GM21390 (cell line): Measurements from ENCODE around the gene LIN28A.

ENCODE experiments used
- ATAC-seq: cut with Tn5 transposase; IDR thresholded peaks from one replicate; pipeline ENCODE4 v1.9.1; 2021; ENCODE audit not compliant: unreplicated experiment

The LIN28A gene

DNA sequence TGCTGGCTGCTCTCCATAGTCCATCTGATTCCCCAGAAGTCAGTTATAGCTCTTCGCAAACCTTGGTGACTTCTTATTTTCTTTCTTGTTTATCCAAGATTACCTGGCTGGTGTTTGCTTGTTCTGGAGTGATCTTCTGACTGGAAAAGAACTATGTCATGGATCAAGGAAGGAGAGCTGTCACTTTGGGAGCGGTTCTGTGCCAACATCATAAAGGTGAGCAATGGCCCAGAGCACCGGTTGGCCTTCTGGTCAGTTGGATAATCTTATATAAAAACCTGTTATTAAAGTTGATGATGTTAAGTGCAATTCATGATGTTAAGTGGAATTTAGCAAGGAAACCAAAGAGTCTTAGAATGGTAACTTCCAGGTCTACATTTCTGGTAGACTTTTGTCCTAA lies 22.2 kb downstream of the LIN28A start:
- no peak for ATAC-seq

- no peak for ATAC-seq
Measured at GRCh38 chr1:26434161-26434752, 23.6 kb downstream of the LIN28A start.

- ATAC-seq: no peak
Measured at GRCh38 chr1:26438041-26438440, 27.4 kb downstream of the LIN28A start.

- no peak for ATAC-seq
Measured at GRCh38 chr1:26440259-26440658, 29.6 kb downstream of the LIN28A start.

GRCh38 chr1:26449868-26450267 lies 39.3 kb downstream of the LIN28A start:
- no peak for ATAC-seq

- ATAC-seq: no peak
Measured at GRCh38 chr1:26450908-26451307, 40.3 kb downstream of the LIN28A start.

GRCh38 chr1:26452459-26453183 lies 42.0 kb downstream of the LIN28A start:
- no peak for ATAC-seq

DNA sequence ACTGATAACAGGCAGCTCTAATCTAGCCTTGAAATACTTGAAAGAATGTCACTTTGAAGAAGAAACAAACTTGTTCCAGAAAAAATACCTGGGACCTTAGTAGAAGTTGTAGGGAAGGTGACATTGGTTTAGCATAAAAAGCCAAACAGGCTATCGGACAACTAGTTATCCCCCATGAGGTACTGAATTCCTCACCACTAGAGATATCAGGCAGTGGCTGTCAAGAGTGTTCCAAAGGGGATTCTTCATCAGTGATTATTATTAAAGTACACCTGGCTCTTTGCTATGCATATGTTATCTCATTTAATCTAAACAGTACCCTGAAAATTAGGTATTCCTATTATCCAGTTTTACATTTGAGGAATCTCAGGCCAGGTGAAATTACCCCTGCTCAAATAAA lies 48.5 kb downstream of the LIN28A start:
- no peak for ATAC-seq

GRCh38 chr1:26459573-26460031 lies 49.0 kb downstream of the LIN28A start:
- no peak for ATAC-seq

DNA sequence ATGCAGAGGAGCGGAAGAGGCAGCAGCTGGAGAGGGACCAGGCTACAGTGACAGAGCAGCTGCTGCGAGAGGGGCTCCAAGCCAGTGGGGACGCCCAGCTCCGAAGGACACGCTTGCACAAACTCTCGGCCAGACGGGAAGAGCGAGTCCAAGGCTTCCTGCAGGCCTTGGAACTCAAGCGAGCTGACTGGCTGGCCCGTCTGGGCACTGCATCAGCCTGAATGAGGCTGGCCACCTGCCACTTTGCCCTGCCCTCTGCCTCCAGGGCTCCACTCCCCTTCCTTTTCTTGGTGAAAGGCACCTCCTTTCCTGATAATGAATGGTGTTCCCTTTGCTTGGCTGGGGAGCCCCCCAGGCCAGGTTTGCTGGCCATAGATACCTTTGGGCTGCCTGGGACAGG lies 58.3 kb downstream of the LIN28A start:
- no peak for ATAC-seq

GRCh38 chr1:26469558-26469957 lies 58.9 kb downstream of the LIN28A start:
- ATAC-seq: no peak

DNA sequence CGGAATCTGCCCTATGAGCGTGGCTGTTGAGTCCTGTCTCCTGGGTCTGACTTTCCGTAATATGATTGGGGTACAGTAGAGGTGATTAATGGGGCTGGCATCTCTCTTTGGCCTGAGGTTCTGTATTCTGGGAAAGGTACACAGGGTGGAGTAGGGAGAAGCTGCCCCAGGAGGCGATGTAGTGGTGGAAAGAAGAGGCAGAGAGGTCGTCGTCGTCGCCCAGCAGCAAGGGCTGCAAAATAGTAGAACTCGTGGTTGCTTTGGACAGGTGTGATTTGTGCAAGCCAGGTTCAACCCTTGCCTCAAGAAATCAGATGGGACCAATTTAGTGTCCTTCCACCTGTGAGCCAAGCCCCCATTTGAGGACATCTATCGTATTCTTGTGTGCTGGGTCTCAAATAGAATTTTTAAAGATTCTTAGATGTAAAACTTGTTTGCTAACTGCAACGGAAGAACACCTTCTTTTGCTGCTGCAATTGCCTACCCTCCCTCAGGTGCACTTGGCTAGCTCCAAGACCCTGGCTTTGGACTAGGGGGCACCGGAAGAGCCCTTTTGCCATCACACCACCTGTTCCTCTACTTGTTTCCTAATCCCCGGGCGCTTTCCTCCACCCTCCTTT lies 60.4 kb downstream of the LIN28A start:
- ATAC-seq: no peak

DNA sequence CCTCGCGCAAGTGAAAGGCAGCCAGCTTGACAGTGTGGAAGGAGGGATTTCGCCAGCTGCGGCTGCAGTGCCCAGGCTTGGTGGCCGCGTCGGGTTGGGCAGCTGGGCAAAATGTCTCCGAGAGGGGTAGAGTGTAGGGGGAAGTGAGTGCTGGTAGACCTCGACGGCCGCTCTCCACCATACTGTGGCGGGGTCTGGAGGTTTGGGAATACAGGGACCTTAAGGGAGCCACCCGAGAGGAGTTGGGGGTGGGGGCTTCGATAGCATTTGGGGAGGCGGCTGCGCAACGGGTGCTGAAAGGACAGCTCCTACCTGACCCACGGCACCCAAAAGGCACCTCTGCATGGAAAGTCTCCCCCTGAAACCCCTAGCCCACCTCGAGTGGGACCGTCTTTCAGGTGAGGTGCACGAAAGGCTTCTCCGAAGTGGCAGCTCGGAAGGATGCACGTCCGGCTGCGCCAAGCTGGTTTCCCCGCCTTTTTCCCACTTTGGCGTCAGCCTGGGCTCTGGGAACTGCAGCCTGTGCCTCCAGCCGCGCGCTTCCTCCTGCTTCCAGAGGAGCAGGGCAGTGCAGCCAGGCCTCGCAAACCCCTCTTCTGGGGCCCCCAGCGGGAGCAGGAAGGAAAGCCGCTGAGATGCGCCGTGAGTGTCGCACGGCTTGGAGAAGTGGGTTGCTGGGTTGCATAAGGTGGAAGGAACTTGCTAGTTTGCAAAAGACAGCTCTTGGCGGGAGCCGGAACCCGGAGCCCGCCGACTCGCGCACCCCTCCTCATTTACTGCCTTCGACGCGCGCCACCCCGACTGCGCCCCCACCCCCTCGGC lies 61.1 kb downstream of the LIN28A start:
- peak; percentile 13 for ATAC-seq

DNA sequence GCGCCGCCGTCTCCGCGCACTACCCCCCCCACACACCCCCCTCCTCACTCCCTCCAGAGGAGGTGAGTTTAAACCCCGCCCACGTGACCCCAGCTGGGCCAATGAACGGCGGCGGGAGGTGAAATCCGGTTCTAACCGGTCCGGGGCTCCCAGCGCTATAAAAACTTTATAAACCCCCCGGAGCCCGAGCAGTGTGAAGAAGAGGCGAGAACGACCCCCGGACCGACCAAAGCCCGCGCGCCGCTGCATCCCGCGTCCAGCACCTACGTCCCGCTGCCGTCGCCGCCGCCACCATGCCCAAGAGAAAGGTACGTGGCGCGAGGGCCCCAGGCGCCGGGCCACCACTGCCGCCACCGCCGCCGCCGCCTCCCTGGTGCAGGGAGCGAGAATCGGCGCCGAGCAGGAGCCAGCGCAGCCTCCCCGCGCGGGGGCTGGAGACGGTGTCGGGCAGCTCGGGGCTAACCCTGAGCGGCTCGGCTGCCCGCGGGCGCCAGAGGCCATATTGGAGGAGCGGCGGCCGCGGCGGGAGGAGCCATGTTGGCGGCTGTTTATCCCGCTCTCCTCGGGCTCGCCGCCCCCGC lies 61.8 kb downstream of the LIN28A start, which contains the start of gene HMGN2:
Gene HMGN2, plus strand, starts transcription at position 121 of the 581 bp plus-strand sequence. Its CDS starts 173 bp downstream, at position 294.
- ATAC-seq: peak; percentile 43

GRCh38 chr1:26472901-26473845 lies 62.6 kb downstream of the LIN28A start:
- ATAC-seq: peak; percentile 62

GRCh38 chr1:26474818-26475217 lies 64.2 kb downstream of the LIN28A start:
- ATAC-seq: no peak

DNA sequence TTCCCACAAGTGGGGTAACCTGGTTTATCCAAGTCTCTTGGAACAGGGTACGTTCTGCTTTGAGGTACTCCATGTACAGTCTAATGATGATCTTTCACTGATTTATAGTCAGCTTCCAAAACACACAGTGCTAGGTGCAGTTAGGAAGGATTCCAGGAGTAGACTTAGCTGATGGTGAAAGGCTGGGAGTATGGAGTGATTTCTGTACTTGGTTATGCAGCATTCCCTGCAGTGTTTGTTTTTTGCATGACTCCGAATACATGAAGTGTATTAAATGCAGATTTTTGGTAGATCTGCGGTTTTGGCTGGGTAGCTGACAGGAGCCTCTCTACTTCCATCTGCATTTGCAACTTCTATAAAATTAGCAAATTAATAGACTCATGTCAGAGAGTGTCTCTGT lies 65.4 kb downstream of the LIN28A start:
- ATAC-seq: no peak

DNA sequence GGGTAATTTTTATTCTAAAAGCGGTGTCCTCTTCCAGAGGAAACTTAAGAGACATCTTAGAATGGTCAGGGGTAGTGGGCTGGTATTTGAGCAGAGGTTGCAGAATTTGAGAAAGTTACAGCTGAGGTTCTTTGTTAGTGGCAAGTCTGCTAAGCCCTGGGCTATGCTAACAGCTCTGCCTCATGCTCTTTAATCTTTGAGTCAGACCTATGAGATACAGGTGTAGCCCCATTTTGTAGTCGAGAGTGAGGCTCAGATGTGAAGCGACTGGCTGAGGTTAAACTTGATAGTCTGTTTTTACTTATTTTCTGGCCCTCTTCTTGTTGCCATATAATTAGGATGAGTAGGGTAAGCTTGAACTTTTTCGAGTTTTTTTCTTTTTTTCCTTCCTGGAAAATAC lies 66.3 kb downstream of the LIN28A start:
- no peak for ATAC-seq

DNA sequence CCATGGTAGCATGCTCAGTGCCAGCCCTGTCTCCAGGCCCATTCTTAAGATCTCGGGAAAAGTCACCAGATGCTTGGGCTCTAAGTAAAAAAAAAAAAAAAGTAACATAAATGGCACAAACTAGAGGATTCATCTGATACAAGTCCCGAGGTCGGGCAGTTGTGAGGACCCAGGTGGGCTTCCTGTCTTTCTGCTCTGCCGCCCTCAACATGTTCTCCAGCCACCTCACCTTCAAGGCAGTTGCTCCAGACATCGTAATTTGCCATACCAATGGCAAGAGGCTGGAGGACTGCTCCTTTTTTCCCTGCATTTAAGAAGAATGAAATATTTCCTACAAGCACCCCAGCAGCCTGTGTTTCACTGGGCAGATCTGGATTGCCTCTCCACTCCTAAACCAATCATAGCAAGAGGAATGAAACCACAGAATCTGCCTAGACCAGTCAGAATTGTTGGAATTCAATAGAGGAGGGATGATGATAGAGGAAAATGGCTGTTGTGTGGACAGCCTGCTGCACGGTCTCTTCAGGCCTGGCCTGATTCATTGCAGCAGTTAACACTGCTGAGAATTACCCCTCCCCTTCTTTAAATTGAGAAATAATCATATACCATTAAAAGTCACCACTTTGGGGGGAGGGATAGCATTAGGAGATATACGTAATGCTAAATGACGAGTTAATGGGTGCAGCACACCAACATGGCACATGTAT lies 67.0 kb downstream of the LIN28A start:
- no peak for ATAC-seq
